CD4-positive, alpha-beta T cell treated with Interleukin-17A for 4 hours (primary cell): ENCODE data around the gene THRB.

Experiments
- DNase-seq: peaks from one replicate; pipeline ENCODE4 v3.0.0-alpha.2; 2020; ENCODE audit warnings: mixed read lengths

THRB gene

GRCh38 chr3:24372559-24373197 lies 122.0 kb downstream of the THRB start:
- no peak for DNase-seq

- no peak for DNase-seq
Measured at GRCh38 chr3:24370352-24371090, 124.1 kb downstream of the THRB start.

GRCh38 chr3:24368605-24369004 lies 126.0 kb downstream of the THRB start:
- no peak for DNase-seq

DNA sequence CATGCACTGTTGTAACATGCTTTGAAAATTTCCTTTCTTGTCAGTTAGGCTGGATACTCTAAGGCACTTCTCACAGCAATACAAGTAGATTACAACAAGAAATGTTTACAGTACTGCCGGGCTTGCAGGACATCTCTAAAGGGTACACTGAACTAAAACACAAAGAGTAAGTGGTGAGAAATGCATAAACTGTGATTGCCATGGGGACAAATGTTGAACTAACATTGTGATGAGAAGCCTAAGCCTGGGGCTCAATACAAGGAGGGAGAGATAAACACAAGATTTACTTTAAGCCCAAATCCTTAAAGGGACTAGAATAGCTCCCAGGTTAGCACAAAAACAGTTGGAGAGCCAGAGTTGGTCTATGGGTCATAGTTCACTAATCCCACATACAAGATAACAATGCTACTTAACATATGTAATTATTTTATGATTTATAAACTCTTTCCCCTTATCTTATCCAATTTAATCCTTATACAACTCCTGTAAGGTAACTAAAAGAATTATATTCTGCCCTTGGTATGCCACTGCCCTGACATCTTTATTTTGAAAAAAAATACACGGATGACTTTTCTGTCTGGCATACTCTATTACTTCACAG lies 126.9 kb downstream of the THRB start:
- DNase-seq: no peak

DNA sequence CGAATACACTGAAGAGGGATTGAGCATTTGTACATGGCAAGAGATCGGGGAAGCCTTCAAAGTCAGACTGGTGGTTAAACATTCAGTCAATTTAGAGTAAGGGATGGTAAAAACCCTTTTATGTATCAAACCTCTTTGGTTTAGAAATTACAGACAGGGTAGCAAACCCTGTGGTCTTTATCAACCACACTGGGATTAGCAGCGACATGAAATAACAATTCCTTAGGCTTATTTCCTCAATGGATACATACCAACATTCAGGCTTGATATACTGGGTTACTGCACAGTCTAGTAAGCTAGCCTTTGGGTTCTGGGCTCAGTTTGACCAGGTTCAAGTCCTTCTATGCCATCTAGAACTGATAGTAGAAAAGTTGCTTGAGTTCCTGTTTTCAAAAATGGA lies 127.4 kb downstream of the THRB start:
- no peak for DNase-seq

- no peak for DNase-seq
Measured at GRCh38 chr3:24365168-24365567, 129.5 kb downstream of the THRB start.

- no peak for DNase-seq
Measured at GRCh38 chr3:24364359-24364758, 130.3 kb downstream of the THRB start.

GRCh38 chr3:24363242-24363641 lies 131.4 kb downstream of the THRB start:
- DNase-seq: no peak

DNA sequence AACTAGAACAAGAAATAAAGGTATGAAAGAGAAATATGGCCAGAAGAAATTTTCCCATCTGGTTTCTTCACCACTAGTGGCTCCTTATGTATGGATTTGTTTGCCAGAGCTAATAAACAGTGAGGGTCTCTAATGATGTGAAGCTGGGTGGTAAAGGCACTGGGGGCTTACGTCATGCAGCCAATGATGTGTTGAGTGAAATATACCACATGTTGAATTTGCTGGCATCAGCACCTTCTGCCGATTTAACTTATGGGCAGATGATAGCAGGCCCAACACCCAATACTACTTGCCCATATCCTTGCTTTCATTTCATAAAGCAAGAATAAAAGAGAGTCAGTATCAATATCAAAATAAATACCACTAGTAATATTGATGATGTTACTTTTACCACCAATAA lies 133.0 kb downstream of the THRB start:
- no peak for DNase-seq

DNA sequence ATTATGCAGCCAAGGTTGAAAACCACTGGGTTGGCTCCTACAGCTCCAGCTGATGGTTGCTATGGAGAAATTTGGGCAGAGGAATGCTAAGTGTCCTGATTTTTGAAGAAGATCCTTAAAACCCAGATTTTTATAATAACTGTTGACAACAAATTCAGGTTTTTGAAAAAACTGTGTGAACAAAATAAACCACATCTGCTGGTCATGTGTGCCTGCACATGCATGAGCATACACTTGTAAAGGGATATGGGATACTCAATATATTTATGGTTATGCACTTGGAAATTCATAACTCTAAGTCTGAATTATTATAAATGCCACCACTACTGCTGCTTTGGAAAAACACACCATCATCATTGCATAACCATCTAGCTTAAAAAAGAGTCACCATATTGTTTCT lies 133.7 kb downstream of the THRB start:
- no peak for DNase-seq

GRCh38 chr3:24359645-24360462 lies 134.8 kb downstream of the THRB start:
- DNase-seq: no peak

DNA sequence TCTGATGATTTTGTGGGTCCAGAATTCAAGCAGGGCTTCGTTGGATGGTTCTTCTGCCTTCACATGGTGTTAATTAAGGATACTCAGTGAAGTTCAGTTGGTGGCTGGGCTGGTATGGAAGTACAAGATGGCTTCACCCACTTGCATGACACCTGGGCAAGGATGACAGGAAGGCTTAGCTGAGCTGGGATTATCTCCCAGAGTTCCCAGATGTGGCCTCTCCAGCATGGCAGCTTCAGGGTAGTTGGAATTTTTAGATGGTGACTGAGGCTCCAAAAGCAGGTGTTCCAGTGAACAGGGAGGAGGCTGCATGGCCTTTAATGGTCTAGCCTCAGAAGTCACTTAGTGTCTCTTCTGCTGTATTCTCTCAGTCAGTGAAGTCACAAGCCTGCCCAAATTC lies 135.5 kb downstream of the THRB start:
- no peak for DNase-seq

DNA sequence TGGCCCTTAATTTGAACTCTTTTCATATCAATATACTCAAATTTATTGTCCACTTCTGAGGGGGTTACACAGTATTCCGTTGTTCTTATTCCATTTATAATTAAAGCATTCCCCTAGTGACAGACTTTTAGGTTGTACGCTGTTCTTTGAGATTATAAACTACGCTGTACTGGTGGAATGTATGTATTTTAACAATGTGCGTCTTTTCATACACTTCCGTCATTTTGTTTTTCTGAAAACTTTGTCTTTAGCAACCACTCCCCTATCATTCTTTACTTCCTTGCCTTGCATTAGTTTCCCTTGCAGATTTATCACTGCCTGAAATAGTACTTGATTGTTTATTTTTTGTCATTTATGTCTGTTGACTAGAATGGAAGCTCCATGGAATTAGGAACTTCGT lies 137.0 kb downstream of the THRB start:
- no peak for DNase-seq

- no peak for DNase-seq
Measured at GRCh38 chr3:24355806-24356205, 138.8 kb downstream of the THRB start.

DNA sequence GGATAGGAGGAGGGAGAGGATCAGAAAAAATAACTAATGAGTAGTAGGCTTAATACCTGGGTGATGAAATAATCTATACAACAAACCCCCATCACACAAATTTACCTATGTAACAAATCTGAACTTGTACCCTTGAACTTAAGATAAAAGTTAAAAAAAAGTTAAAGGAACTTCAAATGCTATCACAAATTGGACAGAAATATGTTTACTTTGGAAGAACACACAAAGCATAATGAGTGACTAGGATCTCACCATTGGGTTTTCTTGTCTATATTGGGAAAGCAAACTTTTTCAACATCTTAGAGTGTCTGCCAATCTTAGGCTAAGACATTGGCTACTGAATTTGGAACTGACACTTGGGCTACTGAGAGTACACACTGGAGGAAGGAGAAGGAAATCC lies 140.4 kb downstream of the THRB start:
- DNase-seq: no peak

- DNase-seq: no peak
Measured at GRCh38 chr3:24352893-24353553, 141.6 kb downstream of the THRB start.

- no peak for DNase-seq
Measured at GRCh38 chr3:24351779-24352469, 142.7 kb downstream of the THRB start.

- DNase-seq: no peak
Measured at GRCh38 chr3:24349367-24350019, 145.2 kb downstream of the THRB start.

DNA sequence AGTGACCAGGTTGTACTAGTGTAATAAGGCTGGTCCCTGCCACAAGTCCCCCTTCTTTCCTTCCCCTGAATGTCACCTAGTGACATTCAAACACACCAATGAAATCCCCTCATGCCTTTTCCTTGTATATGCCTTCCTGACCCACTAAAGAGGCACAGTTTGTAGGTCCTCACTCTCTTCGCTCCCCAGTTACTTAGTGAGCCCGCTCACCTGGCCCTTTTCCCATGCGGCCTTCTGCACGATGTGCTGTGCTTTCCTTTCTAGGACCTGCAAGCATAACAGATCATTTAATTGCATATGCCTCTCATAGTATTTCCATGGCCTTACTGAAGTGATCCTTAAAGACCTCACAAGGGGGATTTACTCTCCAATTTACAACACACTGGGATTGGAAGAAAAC lies 146.3 kb downstream of the THRB start:
- no peak for DNase-seq

- DNase-seq: no peak
Measured at GRCh38 chr3:24344784-24345439, 149.7 kb downstream of the THRB start.
